Activated T-cell treated with anti-CD3 and anti-CD28 coated beads for 1 hour (primary cell): ENCODE results near the gene TJP1.

ENCODE experiments used
- DNase-seq: peaks from one replicate; pipeline ENCODE4 v3.0.0-alpha.2; 2020; ENCODE audit warnings: low read depth

Gene TJP1

DNA sequence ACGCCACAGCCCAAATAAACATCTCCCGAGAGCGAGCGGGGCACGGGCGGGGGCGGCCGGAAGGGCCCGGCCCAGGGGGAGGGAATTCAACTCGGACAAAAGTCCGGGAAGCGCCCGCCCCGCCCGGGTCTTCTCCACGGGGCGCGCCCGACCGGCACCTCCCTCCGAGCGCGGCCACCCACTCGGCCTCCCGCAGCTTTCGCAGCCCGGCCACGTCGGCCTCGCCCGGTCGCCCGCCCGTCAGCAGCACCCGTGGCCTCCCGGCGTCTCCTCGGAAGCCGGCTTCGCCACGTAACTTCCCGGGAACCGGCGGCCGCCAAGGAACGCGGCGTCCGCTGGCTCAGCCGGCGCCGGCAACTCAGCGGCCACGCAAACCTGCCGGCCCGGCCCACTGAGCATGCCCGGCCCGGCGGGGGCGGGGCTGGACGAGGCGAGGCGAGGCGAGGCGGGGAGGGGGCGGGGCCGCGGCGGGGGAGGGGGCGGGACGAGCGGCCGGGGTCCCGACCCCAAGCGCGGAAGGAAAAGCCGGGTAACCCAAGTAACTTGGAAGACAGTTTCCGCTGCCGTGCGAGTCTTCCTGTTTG, at the start of gene TJP1:
Gene TJP1 (minus strand): TSS at position 369 of the 584 bp plus-strand sequence. CDS start 440 bp downstream, outside the sequence.
- no peak for DNase-seq

DNA sequence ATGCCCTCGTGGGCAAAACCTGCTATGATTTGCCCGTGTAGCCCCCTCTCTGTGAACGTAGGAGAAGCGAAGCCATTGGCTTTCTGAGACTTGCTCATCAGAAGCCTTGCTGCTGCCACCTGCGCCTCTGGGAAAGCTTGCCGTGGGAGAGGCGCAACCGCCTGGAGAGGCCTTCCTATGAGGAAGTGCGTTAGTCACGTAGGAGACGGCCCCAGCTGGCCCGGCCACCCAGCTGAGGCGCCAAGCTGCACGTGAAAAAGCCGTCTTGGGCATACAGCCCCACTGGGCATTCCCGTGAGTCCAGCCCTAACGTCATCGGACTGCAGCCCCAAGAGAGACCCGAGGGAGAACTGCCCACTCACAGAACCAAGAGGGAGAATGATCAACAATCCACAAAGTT, 49.1 kb upstream of the TJP1 start:
- no peak for DNase-seq

DNA sequence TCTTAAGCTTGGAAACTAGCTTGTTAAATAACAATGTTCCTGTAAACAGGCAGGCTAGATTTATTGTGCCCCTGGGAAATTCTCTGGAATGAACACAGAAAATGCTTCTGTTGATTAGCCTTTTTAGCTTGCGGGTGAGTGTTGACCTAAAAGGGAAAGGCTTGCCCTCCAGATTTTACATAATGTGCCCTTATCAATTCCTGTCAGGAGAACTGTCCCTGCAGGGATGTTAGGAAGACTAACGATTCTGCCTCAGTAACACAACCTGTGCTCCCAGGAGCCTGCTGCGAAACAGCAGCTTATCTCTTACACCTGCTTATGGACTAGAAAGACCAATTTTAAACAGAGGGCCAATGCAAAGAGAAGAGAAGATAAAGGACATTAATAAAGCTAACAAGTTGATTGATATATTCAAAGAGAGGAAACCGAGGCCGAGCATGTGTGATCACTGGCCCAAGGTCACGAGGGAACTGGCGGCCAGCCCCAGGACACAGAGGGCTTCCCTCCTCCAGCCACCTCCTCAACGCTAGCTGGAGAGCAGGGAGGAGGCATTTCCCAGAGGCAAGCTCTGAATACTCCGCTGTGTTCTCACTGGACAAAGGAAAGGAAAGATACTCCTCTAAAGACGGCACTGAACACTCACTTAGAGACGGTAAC, 48.4 kb upstream of the TJP1 start:
- no peak for DNase-seq

DNA sequence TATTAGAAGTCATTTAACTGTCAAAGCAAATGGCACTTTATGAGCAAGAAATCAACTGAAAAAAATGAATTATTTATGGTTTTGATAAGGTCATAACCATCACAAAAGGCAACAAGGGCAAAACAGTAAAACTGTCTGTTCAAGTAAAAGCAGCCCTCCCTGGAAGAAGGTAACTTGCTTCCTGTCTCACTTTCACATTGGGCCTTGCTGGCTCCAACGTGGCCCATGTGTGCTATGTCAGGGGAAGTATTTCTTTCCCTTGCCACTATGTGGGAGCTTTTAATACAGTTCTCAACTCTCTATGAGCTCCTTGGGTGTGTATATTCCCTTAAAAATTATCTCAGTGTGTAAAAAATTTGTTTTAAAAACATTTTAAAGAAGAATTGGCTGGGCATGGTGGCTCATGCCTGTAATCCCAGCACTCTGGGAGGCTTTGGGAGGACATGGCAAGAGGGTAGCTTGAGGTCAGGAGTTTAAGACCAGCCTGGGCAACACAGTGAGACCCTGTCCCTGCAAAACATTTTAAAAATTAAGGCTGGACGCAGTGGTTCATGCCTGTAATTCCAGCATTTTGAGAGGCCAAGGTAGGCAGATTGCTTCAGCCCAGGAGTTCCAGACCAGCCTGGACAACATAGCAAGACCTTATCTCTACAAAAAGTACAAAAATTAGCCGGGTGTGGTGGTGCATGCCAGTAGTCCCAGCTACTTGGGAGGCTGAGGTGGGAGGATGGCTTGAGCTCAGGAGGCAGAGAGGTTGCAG, 45.2 kb upstream of the TJP1 start:
- DNase-seq = no peak

DNA sequence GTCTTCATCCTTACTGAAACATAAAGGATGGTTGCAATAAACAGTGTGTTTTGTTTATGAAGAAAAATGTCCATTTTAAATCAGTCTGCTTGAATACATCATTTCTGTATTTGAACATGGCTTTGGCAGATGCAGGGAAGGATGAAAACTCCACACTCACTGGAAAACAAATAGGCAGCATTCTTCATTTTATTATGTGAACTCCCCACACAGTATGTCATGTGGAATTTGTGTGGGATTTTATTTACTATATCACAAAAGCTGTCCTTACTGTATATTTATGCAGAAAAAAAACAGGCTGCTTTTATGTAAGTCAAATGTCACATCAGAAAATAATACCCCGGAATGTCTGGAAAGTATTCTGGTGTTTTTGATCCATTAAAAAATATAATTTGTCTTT, 44.1 kb upstream of the TJP1 start:
- no peak for DNase-seq

DNA sequence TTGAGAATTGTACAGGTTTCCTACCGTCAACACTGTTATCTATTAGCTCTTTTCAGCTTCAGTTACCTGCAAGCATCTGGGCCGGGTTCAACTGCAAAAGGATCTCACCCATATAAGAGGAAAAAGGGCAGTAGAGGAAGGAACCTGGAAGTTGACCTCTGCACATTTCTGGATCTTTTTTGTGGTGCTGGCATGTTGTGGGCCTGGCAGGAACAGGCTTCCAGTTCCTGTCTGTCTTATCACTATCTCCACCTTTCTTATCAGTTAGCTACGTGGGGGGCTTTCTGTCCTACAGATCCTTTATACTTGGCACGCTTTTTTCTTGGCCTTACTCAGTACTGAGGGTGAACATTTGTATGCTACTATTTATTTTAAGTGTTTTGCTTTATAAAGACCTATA, 42.2 kb upstream of the TJP1 start:
- DNase-seq = no peak

DNA sequence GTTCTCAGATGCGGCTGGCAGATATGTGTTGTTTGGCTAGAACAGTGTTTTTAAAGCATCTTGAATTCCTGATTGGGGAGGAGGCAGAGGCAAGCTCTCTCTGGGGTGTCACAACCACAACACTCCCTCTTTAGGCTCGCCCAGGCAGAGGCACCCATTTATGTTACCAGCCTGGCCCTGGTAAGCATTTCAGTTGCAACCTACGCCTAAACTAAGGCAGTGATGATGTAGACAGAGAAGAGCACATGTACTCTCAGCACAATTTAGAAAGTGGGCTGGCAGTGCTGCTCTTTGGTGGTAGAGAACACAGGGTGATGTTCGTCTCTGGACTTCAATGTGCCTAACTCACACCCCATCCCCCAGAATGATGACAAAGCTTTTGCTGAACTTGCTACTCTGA, 41.2 kb upstream of the TJP1 start:
- DNase-seq = no peak

DNA sequence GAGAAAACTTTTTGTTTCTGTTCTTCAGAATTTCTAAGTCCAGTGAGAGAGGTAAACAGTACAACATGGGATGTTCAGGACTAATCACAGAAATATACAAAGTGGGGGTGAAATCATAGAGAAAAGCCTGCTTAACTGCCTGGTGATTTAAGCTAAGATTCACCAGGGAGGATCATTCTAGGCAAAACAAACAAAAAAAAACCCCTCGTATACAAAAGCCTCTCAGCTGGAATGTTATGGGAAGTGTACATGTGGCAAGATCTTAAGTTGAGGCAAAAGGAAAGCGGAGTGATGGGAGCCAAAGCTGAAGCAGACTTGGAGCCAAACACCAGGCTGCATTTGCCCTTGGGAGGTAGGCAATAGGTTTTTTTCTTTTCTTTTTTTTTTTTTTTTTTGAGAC, 40.0 kb upstream of the TJP1 start:
- no peak for DNase-seq

DNA sequence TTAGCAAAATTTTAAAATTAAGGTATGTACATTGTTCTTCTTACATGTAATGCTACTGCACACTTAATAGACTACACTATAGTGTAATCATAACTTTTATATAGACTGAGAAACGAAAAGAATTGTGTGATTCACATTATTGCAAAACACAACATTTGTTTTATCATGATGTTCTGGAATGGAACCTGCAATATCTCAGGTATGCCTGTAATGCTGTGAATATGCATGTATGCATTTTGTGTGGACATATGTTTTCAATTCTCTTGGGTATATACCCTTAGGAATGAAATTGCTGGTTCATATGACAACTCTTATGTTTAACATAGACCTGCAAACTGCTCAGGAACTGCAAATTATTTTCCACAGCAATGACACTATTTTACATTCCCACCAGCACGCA, 38.6 kb upstream of the TJP1 start:
- no peak for DNase-seq

DNA sequence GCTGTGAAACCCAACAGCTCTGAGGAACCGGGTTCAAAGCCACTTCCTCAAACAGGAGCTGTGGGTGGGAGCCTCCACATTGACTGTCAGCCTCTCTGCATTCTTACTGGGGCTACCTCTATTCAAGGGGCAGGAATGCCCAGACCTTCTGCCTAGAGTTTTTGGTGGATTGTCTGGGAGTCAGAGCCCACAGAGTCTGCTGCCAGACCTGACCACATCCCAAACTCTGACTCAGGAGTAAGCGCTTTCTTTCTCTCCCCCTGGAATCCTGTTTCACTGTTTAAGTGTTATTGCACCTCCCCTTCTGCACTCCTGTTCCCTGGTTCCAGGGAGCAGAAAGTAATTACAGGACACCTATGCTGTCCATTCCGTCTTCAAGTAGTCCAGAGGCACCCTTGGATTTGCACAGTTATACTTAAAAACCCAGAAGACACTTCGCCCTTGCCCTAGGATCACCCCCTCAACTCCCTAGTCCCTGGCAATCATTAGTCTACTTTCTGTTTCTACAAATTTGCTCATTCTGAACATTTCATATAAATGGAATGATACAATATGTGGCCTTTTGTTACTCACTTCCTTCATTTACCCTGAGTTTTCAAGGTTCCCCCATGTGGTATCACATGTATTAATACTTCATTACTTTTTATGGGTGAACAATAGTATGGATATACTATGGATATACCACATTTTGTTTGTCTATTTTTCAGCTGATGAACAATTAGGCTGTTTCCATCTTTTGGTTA, 37.9 kb upstream of the TJP1 start:
- no peak for DNase-seq

DNA sequence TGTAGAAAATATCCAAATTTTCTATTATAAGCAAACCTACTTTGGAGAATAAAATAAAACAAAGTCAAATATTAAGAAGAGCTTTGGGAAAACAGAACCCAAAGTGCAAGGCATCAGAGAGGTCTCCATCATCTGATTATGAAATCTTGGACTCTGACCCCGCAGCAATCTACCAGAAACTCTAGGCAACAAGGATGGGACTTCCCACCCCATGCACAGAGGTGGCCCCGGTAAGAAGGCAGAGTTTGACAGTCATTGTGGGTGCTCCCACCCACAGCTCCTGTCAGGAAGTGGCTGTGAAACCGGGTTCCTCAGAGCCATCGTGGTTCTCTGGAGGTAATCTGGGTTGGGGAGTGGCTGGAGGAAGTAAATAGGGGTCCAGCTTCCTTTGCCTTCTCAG, 37.0 kb upstream of the TJP1 start:
- no peak for DNase-seq

DNA sequence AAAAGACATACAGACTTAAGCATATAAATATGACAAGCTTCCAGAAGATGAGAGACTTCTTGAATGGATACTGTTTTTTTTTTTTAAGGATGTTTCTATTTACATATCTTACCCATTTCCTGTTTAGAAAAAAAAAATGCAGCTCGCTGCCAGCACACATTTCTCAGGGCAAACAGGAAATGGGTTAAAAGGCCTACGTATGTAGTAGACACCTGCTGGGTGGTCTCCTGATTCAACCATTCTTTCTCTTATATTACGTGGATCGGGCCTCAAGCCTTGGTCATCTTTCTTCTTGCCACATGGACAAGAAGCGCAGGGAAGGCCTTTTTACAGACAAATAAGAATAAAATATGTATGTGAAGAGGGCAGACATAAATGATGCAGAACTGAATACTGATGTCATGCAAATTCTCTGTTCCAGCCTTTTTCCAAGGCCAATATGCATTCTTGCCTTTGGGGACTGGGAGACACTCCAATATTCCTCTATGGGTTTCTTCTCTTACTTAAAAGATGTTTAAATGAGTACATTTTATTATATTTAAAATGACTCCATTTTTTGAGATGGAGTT, 35.0 kb upstream of the TJP1 start:
- DNase-seq = no peak

DNA sequence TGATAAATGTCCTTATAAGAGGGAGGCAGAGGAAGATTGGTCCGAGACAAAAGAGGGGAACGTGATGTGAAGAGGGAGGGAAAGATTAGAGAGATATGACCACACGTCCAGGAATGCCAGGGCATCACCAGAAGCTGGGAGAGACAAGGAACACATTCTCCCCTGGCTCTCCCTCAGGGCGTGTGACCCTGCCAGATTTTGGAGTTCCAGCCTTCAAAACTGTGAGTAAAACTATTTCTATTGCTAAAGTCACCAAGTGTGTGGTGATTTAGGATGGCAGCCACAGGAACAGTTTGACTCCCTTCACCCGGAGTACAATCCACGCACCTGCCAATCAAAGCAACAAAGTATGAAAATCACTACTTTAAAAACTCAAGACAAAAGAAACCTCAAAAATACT, 32.1 kb upstream of the TJP1 start:
- DNase-seq = no peak

DNA sequence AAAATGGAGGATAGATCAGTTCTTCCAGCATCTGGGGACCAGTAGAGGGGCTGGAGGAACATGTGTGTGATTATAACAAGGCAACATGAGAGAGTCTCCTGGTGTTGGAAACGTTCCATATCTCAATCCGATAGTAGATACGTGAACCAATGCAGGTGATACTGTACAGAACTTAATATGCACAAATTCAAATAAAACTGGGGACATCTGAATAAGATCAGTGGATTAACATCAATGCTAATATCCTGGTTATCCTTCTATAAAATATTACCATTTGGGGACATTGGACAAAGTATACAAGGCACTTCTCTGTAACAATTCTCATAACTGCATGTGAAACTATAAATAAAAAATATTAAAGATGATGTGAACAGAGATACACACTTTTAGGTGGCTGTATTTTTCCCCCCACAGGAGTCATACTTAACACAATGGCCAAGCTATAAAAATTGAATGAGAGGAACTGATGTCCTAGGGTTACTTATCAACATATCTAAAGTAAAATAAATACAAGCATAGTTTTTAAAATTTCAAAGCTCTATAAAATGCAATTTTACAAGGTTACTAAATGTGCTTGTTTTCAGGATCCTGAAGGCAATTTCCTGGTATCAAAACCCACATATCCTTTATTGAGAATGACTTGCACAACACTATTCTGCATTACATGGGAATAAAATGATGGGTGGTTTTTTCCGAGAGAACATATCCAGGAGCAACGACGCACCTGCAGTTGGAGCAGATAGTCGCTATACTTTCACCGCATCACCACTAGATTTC, 31.1 kb upstream of the TJP1 start:
- DNase-seq = no peak

DNA sequence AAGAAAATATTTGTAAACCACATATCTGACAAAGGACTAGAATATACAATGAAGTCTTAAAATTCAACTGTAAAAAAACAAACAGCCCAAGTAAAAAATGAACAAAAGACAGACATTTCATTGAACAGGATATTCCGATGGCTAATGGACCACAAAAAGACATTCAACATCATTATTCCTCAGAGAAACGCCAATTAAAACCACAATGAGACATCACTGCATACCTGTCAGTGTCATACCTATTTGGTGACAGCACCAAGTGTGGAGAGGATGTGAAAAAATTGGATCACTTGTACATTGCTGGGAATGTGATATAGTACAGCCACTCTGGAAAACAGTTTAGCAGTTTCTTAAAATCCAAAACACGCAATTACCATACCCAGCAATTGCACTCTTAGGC, 29.9 kb upstream of the TJP1 start:
- DNase-seq = no peak

DNA sequence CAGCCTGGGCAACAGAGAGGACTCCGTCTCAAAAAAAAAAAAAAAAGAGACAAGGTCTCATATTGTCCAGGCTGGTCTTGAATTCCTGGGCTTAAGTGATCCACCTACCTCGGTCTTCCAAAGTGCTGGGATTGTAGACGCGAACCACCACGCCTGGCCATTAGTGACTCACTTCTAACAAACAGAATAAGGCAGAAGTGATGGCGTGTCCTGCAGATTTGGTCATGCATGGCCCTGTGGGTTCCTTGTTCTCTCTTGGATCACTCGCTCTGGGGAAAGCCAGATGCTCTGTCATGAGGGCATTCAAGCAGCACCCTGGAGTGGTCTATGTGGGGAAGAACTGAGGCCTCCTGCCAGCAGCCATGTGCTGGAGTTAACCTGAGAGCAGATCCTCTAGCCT, 27.4 kb upstream of the TJP1 start:
- no peak for DNase-seq

DNA sequence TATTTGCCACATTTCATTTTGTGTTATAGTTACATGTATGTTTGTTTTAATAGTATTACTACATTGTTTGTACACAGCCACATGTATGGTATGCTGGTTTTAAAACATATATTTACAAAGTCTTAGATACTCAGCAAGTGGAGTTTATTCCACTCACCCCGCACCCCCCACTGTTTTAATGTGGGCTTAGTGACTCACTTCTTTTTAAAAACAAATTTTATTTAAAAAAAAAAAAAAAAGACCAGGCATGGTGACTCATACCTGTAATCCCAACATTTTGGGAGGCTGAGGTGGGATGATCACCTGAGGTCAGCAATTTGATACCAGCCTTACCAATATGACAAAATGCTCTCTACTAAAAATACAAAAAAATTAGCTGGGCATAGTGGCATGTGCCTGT, 26.9 kb upstream of the TJP1 start:
- no peak for DNase-seq

DNA sequence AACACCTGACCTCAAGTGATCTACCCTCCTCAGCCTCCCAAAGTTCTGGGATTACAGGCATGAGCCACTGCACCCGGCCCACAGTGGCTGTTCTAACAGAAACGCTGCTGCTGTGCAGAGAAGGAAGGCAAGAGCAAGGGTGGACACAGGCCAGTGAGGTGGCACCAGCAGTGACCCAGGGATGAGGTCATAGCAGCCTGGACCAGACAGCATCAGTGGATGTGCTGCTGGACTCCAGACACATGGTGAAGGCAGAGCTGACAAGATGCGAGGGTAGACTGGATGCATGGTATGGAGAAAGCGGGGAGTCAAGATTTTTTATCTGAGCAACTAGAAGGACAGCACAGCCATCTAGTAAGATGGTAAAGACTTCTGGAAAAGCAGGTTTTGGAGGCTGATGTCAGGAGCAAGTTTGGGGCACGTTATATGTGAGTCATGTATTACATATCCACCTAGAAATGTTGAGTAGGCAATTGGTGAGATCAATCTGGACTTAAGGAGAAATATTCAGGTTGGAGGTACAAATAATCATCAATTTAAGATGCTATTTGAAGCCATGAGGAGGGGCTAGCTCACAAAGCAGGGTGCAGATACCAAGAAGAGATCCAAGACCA, 22.1 kb upstream of the TJP1 start:
- no peak for DNase-seq

DNA sequence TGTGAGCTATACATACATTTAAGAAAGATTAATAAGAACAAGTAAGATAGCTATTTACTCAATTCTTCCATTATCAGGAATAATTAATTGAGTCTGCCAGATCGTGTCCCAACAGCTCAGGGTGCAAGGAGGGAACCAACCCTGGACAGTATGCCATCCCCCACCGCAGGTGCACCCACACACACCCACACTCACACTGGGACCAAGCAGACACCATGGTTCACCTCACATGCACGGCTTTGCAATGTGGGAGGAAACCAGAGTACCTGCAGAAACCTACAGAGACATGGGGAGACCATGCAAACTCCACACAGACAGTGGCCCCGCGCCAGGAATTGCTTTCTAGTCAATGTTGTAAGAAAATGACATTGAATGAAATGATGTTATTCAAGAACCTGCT, 20.0 kb upstream of the TJP1 start:
- no peak for DNase-seq

DNA sequence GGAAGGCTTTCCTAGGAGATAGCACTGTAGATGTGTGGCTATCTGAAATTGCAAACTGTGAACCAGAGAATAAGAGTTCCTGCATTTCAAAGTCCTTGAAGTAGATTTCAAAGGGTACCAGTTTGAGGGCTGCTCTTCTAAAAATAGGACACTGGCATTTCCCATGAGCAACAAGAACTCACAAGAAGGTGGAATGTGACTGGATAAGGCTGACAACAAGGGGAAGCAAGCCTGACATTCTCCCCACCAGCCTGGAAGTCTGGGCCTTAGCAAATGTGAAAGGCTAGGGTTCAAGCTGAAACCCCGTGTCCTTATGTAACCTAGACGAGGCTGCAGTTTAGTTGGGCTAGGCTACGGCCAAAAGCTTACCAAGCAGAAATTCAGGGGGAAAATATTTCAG, 18.7 kb upstream of the TJP1 start:
- DNase-seq = no peak

DNA sequence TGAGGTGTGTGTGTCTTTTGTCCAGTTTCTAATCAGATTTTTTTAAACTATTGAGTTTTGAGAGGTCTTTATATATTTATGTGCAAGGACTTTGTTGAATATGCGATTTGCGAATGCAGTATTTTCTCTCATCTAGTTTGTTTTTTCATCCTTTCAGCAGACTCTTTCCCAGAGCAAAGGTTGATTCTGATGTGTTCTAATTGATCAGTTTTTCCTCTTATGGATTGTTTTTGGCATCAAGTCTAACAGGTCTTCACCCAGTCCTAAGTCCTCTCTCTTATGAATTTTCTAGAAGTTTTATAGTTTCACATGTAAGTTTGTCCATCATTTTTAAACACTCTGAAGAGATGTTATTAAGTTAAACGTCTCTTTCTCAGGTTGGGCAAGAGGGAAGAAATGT, 17.8 kb upstream of the TJP1 start:
- no peak for DNase-seq
